GOT3 (cell line): Measurements from ENCODE around the gene KCNG3.
A peak's percentile ranks its signal among the peaks of the same experiment; 100 is the strongest.

Source experiments
- DNase-seq: peaks from one replicate; lab custom pipeline; 2025; ENCODE audit warnings: mixed read lengths; lab: John Stamatoyannopoulos, UW

KCNG3 gene, protein sequence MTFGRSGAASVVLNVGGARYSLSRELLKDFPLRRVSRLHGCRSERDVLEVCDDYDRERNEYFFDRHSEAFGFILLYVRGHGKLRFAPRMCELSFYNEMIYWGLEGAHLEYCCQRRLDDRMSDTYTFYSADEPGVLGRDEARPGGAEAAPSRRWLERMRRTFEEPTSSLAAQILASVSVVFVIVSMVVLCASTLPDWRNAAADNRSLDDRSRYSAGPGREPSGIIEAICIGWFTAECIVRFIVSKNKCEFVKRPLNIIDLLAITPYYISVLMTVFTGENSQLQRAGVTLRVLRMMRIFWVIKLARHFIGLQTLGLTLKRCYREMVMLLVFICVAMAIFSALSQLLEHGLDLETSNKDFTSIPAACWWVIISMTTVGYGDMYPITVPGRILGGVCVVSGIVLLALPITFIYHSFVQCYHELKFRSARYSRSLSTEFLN

GRCh38 chr2:42493468-42494354, at the start of gene KCNG3:
TSS of gene KCNG3 (minus strand) at chr2:42493982. CDS start at chr2:42493501, 481 bp downstream.
- no peak for DNase-seq

DNA sequence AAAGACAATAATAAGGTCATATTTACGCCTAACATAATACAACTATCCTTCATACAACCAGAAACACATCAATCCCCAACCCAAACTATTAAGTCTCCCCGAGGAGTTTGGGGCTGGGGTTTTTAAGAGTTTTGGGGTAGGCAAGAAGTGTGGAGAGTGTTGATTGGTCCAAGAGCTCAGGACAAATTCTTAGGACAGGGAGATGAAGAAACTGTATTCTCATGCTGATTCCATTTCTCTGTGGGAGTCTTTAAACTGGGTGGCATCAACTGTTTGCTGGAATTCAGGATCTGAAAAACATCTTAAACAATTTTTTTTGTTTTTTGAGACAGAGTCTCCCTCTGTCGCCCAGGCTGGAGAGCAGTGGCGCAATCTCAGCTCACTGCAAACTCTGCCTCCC, 49.1 kb upstream of the KCNG3 start:
- no peak for DNase-seq

DNA sequence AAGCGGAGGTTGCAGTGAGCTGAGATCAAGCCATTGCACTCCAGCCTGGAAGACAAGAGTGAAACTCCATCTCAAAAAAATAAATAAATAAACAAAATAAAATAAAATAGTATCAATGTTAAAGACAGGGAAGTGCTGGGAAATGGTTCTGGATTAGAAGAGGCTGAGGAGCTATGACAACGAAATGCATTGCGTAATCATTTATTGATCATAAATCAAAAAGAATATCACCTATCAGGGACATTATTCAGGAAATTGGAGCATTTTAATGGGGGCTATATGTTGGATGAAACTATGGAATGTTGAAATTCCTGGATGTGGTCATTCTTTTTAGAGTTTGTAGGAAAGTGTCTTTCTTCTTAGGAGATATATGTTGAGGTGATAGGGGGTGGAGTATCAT, 43.7 kb upstream of the KCNG3 start:
- DNase-seq: no peak

DNA sequence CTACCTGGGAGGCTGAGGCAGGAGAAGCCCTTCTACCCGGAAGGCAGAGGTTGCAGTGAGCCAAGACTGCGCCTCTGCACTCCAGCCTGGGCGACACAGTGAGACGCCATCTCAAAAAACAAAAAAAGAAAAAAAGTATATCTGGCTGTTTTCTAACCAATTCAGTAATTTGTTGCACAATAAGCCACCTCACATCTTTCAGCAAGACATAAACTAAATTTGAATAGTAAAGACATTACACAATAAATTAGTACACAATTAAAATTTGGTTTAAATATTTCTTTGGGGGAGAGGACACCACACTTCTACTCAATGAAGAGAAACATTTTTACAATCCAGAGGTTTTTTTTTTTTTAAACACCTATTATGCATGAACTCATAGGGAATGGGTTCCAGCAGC, 38.6 kb upstream of the KCNG3 start:
- no peak for DNase-seq

DNA sequence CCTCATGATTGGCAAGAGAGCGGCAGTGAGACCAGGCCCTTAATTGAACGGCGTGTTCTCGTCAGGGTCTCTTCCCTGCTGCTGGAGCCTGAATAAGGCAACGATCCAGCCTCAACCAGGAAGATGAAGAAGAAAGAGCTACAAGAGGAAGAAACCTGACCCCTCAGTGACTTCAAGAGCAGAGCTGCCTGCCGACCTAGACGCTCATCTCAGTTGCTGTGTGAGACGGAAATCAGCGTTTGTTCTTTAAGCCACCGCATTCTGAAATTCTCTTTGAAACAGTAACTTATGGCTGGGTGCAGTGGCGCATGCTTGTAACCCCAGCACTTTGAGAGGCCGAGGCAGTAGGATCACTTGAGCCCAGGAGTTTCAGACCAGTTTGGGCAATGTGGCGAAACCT, 29.6 kb upstream of the KCNG3 start:
- no peak for DNase-seq

- no peak for DNase-seq
These were observed 28.3 kb upstream of the KCNG3 start for GRCh38 chr2:42522035-42522434.

- DNase-seq: no peak
These were observed 25.8 kb upstream of the KCNG3 start for GRCh38 chr2:42519624-42520023.

DNA sequence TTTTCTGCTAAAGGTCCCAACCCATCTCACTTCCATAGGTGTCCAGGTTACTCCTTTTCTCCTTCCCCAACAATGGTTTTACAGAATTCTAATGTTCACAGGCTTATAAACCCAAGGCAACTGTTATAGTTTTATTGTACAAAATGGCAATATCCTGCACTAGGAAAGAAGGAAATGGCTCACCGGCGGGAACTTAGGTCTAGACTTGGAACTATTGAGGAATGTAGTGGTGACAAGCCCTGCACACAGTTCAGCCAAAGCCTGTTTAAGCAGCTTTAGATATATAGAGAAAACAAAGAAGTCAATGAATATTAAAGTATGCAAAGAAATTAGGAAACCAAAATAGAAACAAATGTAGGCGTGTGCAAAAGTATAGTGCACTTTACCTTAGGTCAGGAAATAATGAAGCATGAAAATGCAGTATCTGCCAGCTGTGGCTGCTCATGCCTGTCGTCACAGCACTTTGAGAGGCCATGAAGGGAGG, 22.7 kb upstream of the KCNG3 start:
- DNase-seq: no peak

- DNase-seq: no peak
These were observed 19.6 kb upstream of the KCNG3 start for GRCh38 chr2:42513252-42513918.

GRCh38 chr2:42510608-42511243, 16.9 kb upstream of the KCNG3 start:
- no peak for DNase-seq

DNA sequence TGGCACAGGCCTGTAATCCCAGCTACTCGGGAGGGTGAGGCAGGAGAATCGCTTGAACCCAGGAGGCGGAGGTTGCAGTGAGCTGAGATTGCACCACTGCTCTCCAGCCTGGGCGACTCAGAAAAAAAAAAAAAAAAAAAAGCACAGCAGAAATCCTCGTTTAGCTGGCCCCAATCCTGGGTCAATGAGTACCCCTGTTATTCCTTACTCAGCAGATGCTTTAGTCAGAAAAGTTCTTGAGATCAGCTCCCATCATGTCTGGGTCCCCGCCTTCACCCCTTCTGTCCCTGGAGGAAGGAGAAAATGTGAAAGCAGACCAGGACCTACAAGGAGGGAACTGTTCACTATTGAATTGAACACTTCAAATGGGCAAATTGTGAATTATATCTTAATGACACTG, 16.4 kb upstream of the KCNG3 start:
- no peak for DNase-seq

DNA sequence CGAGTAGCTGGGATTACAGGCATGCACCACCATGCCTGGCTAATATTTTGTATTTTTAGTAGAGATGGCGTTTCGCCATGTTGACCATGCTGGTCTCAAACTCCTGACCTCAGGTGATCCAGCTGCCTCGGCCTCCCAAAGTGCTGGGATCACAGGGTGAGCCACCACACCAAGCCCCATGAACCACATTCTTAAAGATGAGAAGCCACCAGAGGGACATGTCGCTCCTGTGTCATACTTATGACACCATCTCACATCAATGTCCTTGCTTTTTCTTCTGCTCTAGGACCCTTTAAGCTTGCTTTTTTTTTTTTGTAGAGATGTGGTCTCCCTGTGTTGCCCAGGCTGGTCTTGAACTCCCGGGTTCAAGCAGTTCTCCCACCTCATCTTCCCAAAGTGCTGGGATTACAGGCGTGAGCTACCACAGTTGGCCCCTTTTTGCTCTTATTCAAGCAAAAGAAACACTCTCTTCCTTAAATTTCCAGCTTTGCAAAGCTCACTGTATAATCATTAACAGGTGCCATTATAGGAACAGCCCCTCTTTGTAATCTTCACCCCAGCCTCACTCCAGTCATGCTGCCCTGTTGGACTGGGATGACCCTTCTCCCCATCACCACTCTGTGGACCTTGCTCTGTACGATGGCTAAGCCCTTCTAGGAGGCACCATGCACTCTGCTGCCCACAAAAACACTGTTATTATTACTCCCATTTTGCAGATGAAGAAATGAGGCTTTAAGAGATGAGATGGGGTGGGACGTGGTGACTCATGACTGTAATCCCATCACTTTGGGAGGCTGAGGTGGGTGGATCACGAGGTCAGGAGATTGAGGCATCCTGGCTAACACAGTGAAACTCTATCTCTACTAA, 10.8 kb upstream of the KCNG3 start:
- DNase-seq: no peak

DNA sequence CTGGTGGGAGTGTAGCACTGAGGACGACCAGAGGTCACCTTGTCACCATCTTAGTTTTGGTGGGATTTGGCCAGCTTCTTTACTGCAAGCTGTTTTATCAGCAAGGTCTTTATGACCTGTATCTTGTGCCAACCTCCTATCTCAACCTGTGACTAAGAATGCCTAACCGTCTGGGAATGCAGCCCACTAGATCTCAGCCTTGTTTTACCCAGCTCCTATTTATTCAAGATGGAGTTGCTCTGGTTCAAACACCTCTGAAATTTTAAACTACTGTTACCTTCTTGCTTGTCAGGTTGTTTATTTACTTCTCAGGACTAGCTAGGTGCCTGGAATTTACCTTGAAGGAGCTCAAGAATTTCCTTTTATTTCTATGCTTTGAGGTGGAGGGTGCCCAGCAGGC, 9.5 kb upstream of the KCNG3 start:
- DNase-seq: no peak

DNA sequence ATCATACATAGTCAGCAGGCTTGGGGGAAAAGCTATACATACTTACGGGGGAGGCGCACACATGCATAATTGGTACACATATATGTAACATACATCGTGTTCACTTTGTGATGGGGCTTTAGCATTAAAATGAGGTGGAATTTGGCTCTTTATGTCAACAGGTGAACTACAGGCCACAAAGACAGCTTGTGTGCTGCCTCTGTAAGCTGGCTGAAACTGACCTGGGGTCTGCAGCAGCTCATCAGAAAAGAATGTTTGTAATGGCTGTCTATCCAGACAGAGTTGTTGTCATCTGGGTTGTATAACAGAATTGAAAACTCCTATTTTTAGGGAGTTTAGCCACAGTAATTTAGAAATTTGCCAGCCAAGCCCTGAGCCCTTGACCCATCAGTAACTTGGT, 4.7 kb upstream of the KCNG3 start:
- DNase-seq: no peak

- no peak for DNase-seq
These were observed 1.8 kb upstream of the KCNG3 start for GRCh38 chr2:42495611-42496010.

DNA sequence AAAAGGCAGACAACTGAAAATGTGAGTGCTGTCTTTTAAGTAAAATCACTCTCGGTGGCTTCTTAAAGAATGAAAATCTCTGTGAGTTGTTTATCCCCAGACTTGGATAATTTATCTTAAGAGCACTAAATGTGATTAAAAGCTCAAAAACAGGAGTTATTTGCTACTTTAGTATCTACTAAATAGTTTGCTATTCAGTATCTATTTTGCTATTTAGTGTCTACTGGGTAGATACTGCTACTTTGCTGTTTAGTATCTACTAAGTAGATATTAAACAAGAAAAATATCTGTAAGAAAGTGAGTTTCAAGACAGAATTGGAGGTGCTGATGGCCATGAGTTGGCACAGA, 1.4 kb upstream of the KCNG3 start:
- DNase-seq: no peak

GRCh38 chr2:42494355-42495233, 812 bp upstream of the KCNG3 start:
- peak; percentile 25 for DNase-seq

DNA sequence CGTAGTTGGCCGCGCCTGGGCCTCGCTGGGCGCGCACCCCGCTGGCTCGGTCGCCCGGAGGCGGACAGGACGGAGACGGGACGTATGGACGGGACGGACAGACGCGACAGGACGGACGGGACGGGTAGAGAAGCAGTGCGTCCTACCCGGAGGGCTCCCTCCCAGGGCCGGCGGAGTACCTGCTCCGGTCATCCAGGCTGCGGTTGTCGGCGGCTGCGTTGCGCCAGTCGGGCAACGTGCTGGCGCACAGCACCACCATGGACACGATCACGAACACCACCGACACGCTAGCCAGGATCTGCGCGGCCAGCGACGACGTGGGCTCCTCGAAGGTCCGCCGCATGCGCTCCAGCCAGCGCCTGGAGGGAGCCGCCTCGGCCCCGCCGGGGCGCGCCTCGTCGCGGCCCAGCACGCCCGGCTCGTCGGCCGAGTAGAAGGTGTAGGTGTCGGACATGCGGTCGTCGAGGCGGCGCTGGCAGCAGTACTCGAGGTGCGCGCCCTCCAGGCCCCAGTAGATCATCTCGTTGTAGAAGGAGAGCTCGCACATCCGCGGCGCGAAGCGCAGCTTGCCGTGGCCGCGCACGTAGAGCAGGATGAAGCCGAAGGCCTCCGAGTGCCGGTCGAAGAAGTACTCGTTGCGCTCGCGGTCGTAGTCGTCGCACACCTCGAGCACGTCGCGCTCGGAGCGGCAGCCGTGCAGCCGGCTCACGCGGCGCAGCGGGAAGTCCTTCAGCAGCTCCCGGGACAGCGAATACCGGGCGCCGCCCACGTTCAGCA, 903 bp downstream of the KCNG3 start:
- no peak for DNase-seq

DNA sequence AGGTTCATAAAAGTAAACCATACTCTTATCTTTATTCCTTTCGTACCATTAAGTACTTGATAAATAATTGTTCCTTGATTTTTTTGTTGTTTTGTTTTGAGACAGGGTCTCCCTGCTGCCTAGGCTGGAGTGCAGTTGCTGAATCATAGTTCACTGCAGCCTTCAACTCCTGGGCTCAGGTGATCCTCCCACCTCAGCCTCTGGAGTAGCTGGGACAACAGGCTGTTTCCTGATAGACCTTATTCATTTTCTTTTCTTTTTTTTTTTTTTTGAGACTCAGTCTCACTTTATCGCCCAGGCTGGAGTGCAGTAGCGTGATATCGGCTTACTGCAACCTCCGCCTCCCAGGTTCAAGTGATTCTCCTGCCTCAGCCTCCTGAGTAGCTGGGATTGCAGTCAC, 5.5 kb downstream of the KCNG3 start:
- DNase-seq: no peak
